DND-41 (cell line): Measurements from ENCODE around the gene SERINC2.
A peak's percentile ranks its signal among the peaks of the same experiment; 100 is the strongest.

Source experiments
- ATAC-seq: fragments of 200-7000 bp; cut with Tn5 transposase; 3 replicates; pipeline ENCODE4 v1.9.1; 2021; ENCODE audit warnings: low read depth; ENCODE audit not compliant: insufficient read depth
- DNase-seq: peaks from one replicate; pipeline ENCODE4 v3.0.0-alpha.2; 2020
- H2AFZ ChIP-seq: 2 replicates; pipeline ENCODE4 v1.6.0; 2012; ENCODE audit warnings: low read depth, low read length
- H3K27ac ChIP-seq: 2 replicates; pipeline ENCODE4 v1.5.1; 2012; ENCODE audit warnings: low read length, inconsistent platforms
- H3K27me3 ChIP-seq: fragments of 200-600 bp; sonication (generic); 2 replicates; pipeline ENCODE4 v1.6.0; 2012; ENCODE audit warnings: low read length, mild to moderate bottlenecking, inconsistent platforms; ENCODE audit not compliant: insufficient read depth, poor library complexity
- H3K36me3 ChIP-seq: 2 replicates; pipeline ENCODE4 v1.5.1; 2012; ENCODE audit warnings: low read length, inconsistent platforms; ENCODE audit not compliant: insufficient read depth
- H3K4me1 ChIP-seq: 2 replicates; pipeline ENCODE4 v1.5.1; 2012; ENCODE audit warnings: mild to moderate bottlenecking, low read length; ENCODE audit not compliant: insufficient read depth
- H3K4me2 ChIP-seq: 2 replicates; pipeline ENCODE4 v1.6.0; 2012; ENCODE audit warnings: mild to moderate bottlenecking, moderate library complexity, low read length, inconsistent platforms; ENCODE audit not compliant: insufficient read depth
- H3K4me3 ChIP-seq, 2 experiments: fragments of 200-600 bp in 1 of 2; shearing (Covaris generic) in 1 of 2; 2 replicates each; pipeline ENCODE4 v1.5.1; 2012 to 2016; ENCODE audit warnings: inconsistent platforms in 2 of 2, low read length in 2 of 2, mild to moderate bottlenecking in 2 of 2, low read depth in 1 of 2, moderate library complexity in 1 of 2
- H3K79me2 ChIP-seq: 2 replicates; pipeline ENCODE4 v1.6.0; 2012; ENCODE audit warnings: low read length, inconsistent platforms; ENCODE audit not compliant: insufficient read depth
- H3K9ac ChIP-seq: 2 replicates; pipeline ENCODE4 v1.6.0; 2012; ENCODE audit warnings: low read depth, mild to moderate bottlenecking, inconsistent platforms, low read length, moderate library complexity
- H3K9me3 ChIP-seq: 2 replicates; pipeline ENCODE4 v1.5.1; 2012; ENCODE audit warnings: low read length, moderate library complexity, mild to moderate bottlenecking, inconsistent platforms; ENCODE audit not compliant: insufficient read depth, severe bottlenecking
- H4K20me1 ChIP-seq: 2 replicates; pipeline ENCODE4 v1.6.0; 2012; ENCODE audit warnings: low read length; ENCODE audit not compliant: insufficient read depth
- EZH2 ChIP-seq: IDR thresholded peaks from 3 replicates; pipeline ENCODE4 v1.6.1; 2012; ENCODE audit warnings: borderline replicate concordance, low read depth, mild to moderate bottlenecking, moderate library complexity, low read length, inconsistent platforms; ENCODE audit not compliant: severe bottlenecking
- TF ChIP-seq, protein P1 (sequence below): IDR thresholded peaks from 2 replicates; pipeline ENCODE4 v1.5.1; 2012; ENCODE audit warnings: borderline replicate concordance, low read length, moderate library complexity, mild to moderate bottlenecking; ENCODE audit not compliant: poor library complexity, severe bottlenecking; ENCODE audit errors: extremely low read depth

The SERINC2 gene

DNA sequence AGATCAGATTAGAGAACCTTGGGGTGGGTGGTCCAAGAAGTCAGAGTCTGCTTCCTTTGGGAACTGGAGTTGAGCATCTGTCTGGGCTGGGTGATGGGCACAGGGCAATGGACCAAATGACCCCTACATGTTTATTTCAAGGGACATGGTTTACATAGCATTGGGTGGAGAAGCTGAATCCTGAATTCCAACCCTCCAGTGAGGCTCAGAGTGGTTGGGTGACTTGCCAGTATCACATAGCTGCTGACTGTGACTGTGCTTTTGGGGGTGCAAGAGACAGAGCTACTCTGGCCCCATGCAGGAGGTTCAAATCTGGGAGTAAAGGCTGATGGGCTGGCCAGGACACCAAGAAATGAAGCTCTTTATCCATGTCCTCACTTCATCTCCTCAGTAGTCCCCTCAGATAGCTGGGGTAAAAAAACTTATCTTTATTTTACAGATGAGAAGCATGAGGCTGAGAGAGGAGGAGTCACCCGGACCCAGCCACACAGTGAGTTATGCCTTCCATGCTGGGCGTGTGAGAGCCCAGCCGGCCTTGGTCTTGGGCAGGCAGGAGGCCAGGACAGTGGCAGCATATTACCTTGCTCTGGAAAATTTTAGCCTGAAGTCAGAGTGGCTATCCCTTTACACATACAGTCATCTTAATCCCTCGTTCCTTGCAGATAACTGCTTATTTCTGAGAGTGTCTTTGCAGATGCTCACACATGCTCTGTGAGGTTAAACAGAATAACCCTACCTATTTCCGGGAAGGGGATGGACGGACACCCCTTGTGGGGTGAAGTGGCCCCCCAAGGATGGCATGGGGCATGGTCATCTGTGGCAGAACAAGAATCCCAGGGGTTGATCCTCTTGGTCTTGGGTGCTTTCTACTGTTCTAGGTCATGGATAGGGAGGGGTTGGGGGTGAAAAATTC is 2.8 kb upstream of the SERINC2 start:
- no peak overlapping the region for H3K4me3 ChIP-seq

DNA sequence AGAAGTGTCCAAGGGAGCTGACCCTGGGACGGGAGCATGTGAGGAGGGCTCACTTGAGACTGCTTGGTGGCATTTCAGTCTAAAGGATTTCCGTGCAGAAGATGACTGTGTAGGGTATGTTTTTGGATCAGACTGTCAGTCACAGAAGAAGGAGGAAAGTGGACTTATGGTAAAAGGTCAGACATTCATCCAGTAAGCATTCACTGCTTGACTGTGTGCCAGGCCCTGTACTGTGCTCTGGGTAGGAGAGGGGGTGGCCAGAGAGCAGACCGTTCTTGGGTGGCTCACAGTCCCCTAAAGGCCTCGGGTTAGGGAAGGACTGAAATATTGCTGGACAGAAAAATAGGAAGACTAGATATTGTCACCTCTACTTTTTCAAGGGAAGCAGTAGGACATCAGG is 2.1 kb upstream of the SERINC2 start:
- Histone ChIP-seq H3K27me3 (peaks cover 40% of the 10 kb centered on the region), H3K27ac (no peak overlapping the region), H3K4me2 (no peak overlapping the region), H2AFZ (no peak overlapping the region), H3K4me3 (no peak overlapping the region), H3K79me2 (no peaks in the 10 kb centered on the region), H4K20me1 (no peaks in the 10 kb centered on the region), H3K36me3 (no peaks in the 10 kb centered on the region), H3K4me1 (peaks cover 12% of the 10 kb centered on the region), H3K9ac (no peak overlapping the region), H3K9me3 (no peaks in the 10 kb centered on the region)
- TF ChIP-seq, protein P1, sequence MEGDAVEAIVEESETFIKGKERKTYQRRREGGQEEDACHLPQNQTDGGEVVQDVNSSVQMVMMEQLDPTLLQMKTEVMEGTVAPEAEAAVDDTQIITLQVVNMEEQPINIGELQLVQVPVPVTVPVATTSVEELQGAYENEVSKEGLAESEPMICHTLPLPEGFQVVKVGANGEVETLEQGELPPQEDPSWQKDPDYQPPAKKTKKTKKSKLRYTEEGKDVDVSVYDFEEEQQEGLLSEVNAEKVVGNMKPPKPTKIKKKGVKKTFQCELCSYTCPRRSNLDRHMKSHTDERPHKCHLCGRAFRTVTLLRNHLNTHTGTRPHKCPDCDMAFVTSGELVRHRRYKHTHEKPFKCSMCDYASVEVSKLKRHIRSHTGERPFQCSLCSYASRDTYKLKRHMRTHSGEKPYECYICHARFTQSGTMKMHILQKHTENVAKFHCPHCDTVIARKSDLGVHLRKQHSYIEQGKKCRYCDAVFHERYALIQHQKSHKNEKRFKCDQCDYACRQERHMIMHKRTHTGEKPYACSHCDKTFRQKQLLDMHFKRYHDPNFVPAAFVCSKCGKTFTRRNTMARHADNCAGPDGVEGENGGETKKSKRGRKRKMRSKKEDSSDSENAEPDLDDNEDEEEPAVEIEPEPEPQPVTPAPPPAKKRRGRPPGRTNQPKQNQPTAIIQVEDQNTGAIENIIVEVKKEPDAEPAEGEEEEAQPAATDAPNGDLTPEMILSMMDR = no peak
- no peak for TF ChIP-seq EZH2
- DNase-seq = no peak
- no peak for ATAC-seq

More for the DNA sequence above, 2.8 kb upstream of the SERINC2 start:
- TF ChIP-seq, protein P1 = no peak
- no peak for TF ChIP-seq EZH2
- no peak for DNase-seq
- no peak overlapping the region for H3K27ac ChIP-seq
- no peaks in the 10 kb centered on the region for H4K20me1 ChIP-seq
- H2AFZ ChIP-seq = no peak overlapping the region
- H3K4me1 ChIP-seq = peaks cover 12% of the 10 kb centered on the region
- peaks cover 40% of the 10 kb centered on the region for H3K27me3 ChIP-seq
- H3K9ac ChIP-seq = no peak overlapping the region
- H3K79me2 ChIP-seq = no peaks in the 10 kb centered on the region
- no peak for ATAC-seq
- no peaks in the 10 kb centered on the region for H3K9me3 ChIP-seq
- H3K36me3 ChIP-seq = no peaks in the 10 kb centered on the region
- H3K4me2 ChIP-seq = no peak overlapping the region

DNA sequence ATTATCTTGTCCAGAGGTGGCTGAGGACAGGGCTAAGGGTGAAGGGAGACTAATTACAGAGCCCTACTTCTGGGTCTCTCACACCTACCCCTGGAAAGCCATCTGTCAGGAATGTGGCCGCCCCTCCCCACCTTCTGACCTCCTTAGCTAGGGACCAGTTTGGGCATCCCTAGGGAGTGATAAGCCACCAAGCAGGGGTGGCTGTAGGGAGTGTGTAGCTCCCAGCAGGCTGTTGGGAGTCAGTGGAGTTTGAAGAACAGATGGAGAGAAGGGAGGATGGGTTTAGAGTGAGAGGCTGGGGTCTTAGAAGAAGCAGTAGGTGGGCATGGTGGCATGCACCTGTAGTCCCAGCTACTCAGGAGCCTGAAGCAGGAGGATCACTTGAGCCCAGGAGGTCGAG is 808 bp upstream of the SERINC2 start:
- peaks cover 40% of the 10 kb centered on the region for H3K27me3 ChIP-seq
- no peaks in the 10 kb centered on the region for H3K79me2 ChIP-seq
- DNase-seq = no peak
- no peaks in the 10 kb centered on the region for H3K9me3 ChIP-seq
- ATAC-seq = 0 out of 3 replicates have a peak, but pooled peaks have one; percentile 32
- no peak overlapping the region for H3K4me3 ChIP-seq
- H3K4me1 ChIP-seq = peaks cover 12% of the 10 kb centered on the region
- H3K27ac ChIP-seq = no peak overlapping the region
- no peak overlapping the region for H3K9ac ChIP-seq
- H4K20me1 ChIP-seq = no peaks in the 10 kb centered on the region
- TF ChIP-seq, protein P1 = no peak
- no peak for TF ChIP-seq EZH2
- no peak overlapping the region for H2AFZ ChIP-seq
- H3K36me3 ChIP-seq = no peaks in the 10 kb centered on the region
- H3K4me2 ChIP-seq = no peak overlapping the region
